NCI-H526 treated with DMSO at 0.1 percent for 48 hours (cell line): ENCODE results near the gene HNRNPF.
A peak's percentile ranks its signal among the peaks of the same experiment; 100 is the strongest.
"Not testable (repeated sequence)": the region's sequence is repeated elsewhere in the genome, so short reads cannot be mapped to it uniquely, and the experiment has no call there.

Experiments used
- DNase-seq: peaks from one replicate; lab custom pipeline; 2025; lab: John Stamatoyannopoulos, UW

Gene HNRNPF, protein sequence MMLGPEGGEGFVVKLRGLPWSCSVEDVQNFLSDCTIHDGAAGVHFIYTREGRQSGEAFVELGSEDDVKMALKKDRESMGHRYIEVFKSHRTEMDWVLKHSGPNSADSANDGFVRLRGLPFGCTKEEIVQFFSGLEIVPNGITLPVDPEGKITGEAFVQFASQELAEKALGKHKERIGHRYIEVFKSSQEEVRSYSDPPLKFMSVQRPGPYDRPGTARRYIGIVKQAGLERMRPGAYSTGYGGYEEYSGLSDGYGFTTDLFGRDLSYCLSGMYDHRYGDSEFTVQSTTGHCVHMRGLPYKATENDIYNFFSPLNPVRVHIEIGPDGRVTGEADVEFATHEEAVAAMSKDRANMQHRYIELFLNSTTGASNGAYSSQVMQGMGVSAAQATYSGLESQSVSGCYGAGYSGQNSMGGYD

DNA sequence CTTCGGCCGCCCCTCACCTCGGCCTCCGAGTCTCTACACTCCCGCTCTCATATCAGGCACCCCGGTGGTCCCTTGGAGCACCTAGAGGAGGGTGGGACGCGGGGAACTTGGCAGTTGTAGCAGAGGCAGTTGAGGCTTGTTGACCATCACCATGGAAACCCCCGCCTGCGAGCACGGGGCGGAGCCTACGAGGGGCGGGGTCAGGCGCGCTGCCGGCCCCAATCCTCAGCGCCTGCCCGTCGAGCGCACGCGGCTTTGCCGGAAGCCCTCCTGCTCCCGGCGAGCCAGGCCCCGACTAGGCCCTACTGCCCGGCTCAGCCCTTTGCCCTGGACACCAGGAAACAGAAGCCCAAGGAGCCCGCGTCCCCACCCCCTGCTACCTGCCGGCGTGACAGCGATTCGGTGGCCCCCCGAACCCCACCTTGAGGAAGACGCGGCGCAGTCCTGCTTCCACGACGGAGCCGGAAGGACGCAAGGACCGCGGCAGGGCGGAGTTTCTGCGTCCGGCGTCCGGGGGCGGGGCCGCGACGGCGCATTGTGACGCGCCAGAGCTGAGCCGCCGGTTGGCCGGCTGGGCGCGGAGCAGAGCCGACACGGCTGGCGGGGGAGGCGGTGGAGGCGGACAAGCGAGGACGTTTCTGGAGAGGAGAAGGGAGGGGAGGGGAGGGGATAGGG, at the start of gene HNRNPF:
HNRNPF (minus strand) TSS at position 477 of the 675 bp plus-strand sequence. CDS start 21,302 bp downstream, outside the sequence.
- DNase-seq, result peak; percentile 67

DNA sequence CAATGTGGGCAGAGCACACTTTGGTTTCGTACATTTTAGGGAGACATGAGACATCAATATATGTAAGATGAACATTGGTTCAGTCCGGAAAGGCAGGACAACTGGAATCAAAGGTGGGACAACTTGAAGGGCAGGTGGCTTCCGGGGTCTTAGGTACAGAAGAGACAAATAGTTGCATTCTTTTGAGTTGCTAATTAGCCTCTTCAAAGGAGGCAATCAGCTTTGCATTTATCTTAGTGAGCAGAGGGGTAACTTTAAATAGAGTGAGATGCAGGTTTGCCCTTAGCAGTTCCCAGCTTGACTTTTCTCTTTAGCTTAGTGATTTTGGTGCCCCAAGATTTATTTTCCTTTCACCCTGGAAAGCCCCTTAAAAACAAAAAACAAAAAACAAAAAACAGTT, 49.2 kb upstream of the HNRNPF start:
- no peak for DNase-seq

DNA sequence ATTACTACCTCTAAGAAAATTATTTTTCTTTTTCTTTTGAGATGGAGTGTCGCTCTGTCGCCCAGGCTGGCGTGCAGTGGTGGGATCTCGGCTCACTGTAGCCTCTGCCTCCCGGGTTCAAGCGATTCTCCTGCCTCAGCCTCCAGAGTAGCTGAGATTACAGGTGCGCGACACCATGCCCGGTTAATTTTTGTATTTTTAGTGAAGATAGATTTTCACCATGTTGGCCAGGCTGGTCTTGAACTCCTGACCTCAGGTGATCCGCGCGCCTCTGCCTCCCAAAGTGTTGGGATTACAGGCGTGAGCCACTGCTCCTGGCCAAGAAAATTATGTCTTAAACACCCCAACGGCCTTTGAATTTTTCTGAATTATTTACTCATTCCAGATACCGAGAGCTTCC, 47.6 kb upstream of the HNRNPF start:
- not testable (repeated sequence) for DNase-seq

DNA sequence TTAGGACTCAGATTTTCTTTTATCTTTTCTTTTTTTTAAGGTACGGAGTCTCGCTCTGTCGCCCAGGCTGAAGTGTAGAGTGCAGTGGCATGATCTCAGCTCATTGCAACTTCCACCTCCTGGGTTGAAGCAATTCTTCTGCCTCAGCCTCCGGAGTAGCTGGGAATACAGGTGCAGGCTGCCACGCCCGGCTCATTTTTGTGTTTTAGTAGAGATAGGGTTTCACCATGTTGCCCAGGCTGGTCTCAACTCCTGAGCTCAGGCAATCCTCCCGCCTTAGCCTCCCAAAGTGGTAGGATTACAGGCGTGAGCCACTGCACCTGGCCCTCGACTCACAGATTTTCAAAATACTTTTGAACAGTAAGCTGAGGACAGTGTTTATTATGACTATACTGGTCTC, 45.0 kb upstream of the HNRNPF start:
- DNase-seq, result not testable (repeated sequence)

DNA sequence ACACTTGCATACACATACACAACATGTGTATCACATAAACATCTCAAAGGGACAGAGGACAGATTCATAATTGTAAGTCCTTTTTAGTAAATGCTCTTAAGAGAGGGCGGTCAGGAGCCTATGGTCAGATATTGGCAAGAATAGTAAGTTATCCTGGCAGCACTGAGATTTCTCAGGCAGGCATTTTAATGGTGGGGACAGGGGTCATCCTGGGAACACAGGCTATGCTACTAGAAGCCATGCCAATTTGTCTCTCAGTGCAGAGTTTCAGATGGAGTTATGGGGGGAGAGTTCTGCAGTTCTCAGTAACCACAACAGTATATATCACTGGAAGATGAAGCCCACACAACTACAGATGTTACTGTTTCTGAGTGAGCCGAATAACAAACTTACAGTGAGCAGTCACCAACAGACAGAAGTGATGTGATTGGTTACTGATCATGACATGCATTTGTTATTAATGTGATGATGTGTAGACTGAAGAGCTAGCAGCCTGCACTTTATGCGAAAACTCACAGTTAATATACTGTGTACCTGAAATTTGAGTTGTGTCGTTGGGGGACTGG, 44.4 kb upstream of the HNRNPF start:
- DNase-seq, result no peak

DNA sequence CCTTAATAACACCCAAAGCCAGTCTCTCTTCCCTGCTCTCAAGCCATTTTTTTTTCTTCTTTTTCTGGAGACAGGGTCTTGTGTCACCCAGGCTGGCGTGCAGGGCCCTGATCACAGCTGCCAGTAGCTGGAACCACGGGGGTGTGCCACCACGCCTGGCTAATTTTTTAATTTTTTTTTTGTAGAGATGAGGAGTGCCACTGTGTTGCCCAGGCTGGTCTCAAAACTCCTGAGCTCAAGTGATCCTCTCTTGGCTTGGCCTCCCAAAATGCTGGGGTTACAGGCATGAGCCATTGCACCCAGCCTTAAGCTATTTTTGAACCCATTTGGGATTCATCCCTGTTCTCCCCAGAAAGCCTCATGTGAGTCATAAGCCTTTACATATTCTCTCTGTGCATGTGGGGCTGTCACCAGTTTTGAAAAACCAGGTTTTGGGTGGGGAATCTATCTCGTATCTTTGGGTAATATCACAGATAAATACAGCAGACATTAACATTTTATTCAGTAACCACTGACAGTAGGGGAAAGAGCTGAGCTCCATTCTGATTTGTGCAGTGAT, 43.4 kb upstream of the HNRNPF start:
- DNase-seq, result no peak

DNA sequence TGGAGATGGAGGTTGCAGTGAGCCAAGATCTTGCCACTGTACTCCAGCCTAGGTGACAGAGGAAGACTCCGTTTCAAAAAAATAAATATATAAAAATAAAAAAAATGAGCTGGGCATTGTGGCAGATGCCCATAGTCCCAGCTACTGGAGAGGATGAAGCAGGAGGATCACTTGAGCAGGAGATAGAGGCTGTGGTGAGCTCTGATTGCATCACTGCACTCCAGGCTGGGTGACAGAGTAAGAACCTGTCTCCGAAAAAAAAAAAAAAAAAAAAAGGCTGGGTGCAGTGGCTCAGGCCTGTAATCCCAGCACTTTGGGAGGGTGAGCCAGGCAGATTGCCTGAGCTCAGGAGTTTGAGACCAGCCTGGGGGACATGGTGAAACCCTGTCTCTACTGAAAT, 39.8 kb upstream of the HNRNPF start:
- DNase-seq, result no peak

DNA sequence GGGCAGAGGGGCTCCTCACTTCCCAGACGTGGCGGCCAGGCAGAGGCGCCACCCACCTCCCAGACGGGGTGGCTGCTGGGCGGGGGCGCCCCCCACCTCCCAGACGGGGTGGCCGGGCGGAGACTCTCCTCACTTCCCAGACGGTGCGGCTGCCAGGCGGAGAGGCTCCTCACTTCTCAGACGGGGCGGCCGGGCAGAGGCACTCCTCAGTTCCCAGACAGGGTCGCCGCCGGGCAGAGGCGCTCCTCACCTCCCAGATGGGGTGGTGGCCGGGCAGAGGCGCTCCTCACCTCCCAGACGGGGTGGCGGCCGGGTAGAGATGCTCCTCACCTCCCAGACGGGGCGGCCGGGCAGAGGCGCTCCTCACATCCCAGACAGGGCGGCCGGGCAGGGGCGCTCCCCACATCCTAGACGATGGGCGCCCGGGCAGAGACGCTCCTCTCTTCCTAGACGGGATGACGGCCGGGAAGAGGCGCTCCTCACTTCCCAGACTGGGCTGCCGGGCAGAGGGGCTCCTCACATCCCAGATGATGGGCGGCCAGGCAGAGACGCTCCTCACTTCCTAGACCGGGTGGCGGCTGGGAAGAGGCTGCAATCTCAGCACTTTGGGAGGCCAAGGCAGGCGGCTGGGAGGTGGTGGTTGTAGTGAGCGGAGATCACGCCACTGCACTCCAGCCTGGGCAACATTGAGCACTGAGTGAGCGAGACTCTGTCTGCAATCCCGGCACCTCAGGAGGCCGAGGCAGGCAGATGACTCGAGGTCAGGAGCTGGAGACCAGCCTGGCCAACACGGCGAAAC, 37.4 kb upstream of the HNRNPF start:
- not testable (repeated sequence) for DNase-seq

DNA sequence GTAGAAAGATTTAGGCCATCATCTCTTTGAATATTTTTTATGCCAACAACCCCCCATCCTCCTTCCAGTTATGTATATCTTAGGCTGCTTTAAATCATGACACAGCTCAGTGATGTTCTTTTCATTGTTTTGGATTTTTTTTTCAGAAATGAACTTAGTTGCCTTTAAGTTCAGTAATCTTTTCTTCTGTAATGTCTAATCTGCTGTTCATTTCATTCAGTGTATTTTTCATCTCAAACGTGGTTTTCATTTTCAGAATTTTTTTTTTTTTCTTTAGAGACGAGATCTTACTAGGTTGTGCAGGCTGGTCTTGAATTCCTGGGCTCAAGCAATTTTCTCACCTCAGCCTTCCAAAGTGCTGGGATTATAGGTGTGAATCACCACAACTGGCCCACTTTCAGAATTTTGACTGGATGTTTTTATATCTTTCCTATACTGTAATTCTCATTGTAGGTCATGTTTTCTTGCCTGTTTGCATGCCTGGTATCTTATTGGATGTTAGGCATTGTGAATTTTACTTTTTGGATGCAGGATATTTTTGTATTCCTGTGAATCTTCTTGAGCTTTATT, 36.0 kb upstream of the HNRNPF start:
- no peak for DNase-seq

DNA sequence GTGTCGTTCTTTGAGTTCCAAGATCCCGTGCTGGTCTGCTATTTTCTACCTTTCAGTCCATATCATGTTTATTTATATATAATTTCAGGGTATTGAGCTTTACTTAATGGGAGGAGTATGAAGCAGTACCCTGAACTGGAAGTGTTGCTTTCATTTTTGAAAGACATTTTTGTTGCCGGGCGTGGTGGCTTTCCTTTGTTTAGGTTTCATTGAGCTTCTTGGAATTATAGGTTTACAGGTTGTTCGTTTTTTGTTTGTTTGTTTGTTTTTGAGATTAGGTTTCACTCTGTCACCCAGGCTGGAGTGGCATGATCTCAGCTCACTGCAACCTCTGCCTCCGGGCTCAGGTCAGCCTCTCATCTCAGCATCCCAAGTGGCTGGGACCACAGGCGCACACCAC, 35.3 kb upstream of the HNRNPF start:
- no peak for DNase-seq

DNA sequence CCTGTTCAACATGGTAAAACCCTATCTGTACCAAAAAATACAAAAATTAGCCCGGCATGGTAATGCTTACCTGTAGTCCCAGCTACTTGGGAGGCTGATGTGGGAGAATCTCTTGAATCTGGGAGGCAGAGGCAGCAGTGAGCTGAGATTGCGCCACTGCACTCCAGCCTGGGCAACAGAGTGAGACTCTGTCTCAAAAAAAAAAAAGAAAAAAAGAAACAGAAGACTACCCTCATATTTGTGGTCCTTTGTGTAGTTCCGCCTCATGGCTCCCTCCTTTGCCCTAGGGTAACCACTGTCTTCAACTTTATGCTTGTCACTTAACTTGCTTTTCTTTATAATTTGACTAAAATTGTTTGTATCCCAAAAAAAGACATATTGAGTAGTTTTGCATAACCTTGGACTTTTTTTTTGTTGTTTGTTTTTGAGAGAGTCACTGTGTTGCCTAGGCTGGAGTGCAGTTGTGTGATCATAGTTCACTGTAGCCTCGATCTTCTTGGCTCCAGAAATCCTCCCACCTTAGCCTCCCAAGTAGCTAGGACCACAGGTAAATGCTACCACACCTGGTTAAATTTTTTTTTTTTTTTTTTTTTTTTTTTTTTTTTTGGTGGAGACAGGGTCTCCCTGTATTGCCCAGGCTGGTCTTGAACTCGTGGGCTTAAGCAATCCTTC, 31.6 kb upstream of the HNRNPF start:
- DNase-seq, result no peak

DNA sequence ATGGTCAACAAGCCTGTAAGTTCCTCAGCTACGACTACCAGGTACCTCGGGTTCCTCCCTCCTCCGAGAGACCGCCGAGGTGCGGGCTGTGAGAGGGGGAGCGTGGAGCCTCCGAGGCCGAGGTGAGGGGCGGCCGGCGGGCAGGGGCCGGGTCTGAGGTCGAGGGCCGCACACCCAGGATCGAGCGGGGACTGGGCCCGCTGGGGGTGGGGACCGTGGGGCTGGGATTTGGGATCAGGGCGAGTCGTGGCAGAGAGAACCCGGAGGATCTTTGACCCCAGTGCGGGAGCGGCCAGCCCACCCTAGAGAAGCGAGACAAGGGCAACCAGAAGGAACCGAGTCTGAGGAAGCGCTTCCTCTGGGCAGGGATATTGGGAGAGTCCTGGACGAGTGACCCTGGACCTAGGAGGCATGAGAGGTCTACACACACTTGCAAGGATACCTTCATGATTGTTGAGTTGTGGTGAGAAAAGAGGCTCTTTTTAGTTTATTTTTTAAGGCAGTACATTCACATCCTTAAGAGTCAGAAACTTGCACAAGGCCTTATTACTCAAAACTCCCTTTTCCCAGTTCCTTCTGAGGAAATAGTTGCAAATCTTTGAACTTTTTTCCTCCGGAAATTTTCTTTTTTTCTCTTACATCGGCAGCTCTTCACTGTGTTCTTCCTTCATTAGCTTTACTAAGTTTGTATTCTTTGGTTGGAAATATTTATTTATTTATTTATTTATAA, 28.3 kb upstream of the HNRNPF start:
- DNase-seq, result no peak

DNA sequence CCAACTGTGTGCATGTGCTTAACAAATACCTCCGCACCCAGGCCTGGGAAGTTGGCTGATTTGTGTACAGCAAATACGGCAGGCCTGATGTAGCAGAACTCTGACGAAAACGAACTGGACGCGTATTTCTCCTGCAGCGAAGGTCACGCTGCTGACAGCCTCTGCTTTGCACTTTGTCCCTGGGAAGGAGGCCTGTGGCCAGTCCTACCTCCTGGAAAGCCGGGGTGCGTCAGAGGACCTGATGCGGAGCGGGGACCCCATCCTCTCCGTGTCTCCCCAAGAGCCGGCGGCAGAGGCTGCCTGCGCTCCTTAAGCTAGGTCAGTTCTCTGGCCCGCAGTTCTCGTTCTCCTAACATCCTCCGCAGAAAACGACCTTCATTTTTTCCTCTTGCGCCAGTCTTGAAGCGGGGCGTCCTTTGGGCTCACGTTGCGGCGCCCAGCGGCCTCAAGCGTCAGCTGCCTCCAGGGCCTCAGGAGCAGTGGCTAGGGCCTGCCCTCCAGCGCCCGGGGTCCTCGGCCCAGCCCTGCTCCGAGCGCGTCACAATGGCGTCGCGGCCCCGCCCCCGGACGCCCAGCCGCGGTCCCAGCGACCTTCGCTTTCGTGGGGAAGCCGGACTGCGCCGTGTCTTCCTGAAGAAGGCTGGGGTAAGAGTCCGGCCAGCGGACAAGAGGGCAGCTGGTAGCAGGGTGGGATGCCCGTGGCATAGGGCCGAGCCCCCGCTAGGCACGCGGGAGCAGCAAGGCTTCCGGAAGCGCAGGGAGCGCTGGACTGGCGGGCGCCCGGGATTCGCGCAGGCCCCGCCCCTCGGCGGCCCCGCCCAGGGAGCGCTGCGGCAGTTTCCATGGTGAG, 27.5 kb upstream of the HNRNPF start, which contains the start of gene ZNF487:
ZNF487 (plus strand) TSS at position 821 of the 850 bp plus-strand sequence. CDS start 38,703 bp downstream, outside the sequence.
- peak; percentile 36 for DNase-seq

DNA sequence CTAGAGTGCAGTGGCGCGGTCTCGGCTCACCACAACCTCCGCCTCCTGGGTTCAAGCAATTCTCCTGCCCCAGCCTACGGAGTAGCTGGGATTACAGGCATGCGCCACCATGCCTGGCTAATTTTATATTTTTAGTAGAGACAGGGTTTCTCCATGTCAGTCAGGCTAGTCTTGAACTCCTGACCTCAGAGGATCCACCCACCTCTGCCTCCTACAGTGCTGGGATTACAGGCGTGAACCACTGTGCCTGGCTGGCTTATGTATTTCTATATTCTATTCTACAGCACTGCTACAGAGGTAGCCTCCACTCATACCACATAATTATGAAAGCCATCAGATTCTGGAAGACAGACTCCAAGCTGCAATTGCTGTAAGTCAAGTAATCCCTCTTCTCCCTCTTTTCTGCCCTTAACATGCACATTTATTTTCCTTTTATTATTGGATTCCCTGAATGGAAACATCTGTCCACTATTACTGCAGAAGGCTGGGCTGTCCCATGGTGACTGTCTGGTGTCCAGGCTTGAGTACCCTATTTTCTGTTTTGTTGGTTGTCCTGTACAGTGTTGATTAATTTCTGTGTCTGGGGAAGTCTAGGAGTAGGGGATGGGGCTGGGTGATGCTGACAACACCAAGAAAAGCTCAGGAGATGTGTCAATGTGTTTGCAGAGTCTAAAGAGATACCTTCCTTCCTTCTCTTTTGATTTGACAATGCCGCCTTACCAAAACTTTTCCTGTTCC, 22.1 kb upstream of the HNRNPF start:
- DNase-seq, result no peak

DNA sequence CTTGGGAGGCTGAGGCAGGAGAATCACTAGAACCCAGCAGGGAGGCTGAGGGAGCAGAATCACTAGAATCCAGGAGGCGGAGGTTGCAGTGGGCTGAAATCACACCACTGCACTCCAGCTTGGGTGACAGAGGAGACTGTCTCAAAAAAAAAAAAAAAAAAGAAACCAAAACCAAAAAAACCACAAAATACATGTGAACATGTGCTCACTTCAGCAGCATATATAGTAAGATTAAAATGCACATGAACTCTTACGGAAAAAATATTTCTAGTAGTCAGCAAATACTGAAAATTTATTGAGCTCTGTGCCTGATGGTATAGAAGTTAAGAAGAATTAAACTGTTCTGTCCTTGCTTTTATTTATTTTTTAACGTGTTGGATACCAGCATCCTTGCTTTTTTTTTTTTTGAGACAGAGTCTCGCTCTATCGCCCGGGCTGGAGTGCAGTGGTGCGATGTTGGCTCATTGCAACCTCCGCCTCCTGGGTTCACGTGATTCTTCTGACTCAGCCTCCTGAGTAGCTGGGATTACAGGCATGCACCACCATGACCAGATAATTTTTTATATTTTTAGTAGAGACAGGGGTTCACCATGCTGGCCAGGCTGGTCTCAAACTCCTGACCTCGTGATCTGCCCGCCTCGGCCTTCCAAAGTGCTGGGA, 18.3 kb upstream of the HNRNPF start:
- DNase-seq, result no peak

DNA sequence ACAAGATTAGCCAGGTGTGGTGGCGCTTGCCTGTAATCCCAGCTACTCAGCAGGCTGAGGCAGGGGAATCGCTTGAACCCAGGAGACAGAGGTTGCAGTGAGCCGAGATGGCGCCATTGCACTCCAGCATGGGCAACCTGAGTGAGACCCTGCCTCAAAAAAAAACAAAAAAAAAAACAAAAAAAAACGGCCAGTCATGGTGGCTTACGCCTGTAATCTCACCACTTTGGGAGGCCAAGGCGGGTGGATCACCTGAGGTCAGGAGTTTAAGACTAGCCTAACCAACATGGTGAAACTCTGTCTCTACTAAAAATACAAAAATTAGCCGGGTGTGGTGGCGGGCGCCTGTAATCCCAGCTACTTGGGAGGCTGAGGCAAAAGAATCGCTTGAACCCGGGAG, 17.5 kb upstream of the HNRNPF start:
- DNase-seq, result not testable (repeated sequence)

DNA sequence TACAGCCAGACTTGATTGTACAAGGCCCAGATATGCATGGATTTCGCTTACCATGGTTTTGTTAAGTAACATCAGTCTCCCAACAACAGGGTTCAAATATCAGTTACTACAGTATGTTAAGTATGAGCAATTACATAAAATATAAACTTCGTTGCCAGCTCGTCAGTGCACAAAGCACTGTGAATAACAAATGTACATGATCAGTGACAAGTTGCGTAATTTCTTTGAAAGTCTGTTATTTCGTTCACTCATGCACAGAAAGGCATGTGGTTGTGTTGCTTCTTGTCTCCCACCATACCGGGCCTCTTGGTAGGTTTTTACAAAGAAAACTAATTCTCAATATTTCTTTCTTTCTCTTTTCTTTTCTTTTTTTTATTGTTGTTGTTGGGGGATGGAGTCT, 15.4 kb upstream of the HNRNPF start:
- DNase-seq, result no peak

DNA sequence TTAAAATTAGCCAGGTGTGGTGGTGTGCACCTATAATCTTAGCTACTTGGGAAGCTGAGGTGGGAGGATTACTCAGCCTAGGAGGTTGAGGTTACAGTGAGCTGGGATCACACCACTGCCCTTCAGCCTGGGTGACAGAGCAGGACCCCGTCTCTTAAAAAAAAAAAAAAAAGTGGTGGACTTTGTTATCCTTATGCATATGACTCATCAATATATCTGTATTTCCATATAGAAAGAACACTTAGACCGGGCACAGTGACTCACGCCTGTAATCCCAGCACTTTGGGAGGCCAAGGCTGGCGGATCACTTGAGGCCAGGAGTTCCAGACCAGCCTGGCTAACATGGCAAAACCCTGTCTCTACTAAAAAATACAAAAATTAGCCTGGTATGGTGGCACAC, 13.0 kb upstream of the HNRNPF start:
- not testable (repeated sequence) for DNase-seq
